ENCODE data around the gene LRRTM4. TPM values are rescaled to one million over a fixed set of nuclear protein-coding genes. Genes with fewer than 3 reads are reported as not detected.

LRRTM4 gene
- total and polyA plus RNA-seq, 8 donors: 0.15 to 1.3 (median 0.28) TPM; not detected in 1

DNA sequence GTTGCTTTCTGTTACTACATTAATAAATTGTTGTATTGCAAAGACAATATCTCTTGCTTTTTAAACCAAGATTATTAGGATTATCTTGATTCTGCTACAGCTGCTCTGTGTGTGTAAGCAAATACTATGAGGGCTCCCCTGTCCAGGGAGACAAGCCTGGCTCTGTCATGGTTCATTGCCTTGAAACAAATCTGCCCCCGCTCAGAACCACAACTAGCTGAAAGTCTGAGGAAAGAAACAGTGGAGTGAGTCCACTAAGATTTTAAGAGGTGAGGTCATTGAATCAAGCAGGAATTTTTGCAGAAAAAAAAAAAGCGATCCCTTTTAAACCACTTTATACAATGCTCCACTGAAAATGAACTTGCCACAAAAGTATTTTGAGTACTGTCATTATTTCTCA is 30.8 kb upstream of the LRRTM4 start:
- no peaks in the 10 kb centered on the region for H3K27me3 ChIP-seq
- FAIRE-seq (no peak), ATAC-seq (no peak), DNase-seq (no peak)
- no peak overlapping the region for H3K27ac ChIP-seq
- H3K9me3 ChIP-seq: no peaks in the 10 kb centered on the region
- TF ChIP-seq, protein P1, sequence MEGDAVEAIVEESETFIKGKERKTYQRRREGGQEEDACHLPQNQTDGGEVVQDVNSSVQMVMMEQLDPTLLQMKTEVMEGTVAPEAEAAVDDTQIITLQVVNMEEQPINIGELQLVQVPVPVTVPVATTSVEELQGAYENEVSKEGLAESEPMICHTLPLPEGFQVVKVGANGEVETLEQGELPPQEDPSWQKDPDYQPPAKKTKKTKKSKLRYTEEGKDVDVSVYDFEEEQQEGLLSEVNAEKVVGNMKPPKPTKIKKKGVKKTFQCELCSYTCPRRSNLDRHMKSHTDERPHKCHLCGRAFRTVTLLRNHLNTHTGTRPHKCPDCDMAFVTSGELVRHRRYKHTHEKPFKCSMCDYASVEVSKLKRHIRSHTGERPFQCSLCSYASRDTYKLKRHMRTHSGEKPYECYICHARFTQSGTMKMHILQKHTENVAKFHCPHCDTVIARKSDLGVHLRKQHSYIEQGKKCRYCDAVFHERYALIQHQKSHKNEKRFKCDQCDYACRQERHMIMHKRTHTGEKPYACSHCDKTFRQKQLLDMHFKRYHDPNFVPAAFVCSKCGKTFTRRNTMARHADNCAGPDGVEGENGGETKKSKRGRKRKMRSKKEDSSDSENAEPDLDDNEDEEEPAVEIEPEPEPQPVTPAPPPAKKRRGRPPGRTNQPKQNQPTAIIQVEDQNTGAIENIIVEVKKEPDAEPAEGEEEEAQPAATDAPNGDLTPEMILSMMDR (IDR thresholded peaks at IDR 0.05): no peak
- H3K4me1 ChIP-seq: no peaks in the 10 kb centered on the region
- 83 to 94% methylated on average over 2 of the region's 2 CpGs for WGBS, 2 donors
- H3K4me3 ChIP-seq: no peak overlapping the region
- H3K36me3 ChIP-seq: no peaks in the 10 kb centered on the region
- intact Hi-C loops (cut with DNase I): no loop called here

DNA sequence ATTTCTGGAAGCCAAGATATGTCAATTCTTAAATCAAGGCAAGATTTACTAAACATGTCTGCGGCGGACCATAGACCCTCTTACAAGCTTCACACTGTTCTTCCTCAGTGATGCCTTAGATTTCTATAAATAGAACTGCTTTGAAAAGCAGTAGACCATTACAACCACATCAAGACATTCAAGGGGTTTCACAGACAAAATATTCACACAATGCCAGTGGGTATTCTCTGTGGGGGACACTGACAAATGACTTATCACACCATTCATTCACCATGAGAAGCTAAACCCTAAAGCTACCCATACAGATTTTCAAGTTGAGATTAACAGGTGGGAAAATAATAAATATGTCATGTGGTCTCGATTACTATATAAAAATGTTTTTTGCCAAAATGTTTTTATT is 15.9 kb upstream of the LRRTM4 start:
- intact Hi-C loops (cut with DNase I): no loop called here
- FAIRE-seq (no peak), ATAC-seq (no peak), DNase-seq (no peak)
- Histone ChIP-seq H3K36me3 (no peaks in the 10 kb centered on the region), H3K27ac (no peak overlapping the region), H3K4me3 (no peak overlapping the region), H3K9me3 (no peaks in the 10 kb centered on the region), H3K4me1 (no peaks in the 10 kb centered on the region), H3K27me3 (no peaks in the 10 kb centered on the region)
- WGBS, 2 donors: 68 to 85% methylated on average over 3 of the region's 3 CpGs
- TF ChIP-seq, protein P1 (IDR thresholded peaks at IDR 0.05): no peak

DNA sequence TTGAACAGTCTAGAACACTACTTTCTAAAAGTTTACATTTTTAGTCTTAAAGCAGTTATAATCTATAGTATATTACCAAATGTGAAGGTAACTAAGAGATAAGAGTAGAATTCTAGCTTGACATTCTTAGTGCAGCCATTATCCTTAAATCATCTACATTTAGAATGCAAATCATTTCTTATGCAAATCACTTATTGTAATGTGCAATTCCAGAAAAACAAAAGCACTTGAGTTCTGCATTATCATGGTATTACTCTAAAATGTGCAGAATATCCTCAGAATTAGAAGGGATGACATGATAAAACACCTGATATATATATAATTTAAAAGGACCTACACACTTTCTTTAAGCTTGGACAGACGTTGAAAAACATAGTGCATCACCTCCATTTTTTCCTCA is 712 bp upstream of the LRRTM4 start:
- FAIRE-seq: no peak
- TF ChIP-seq, protein P1 (IDR thresholded peaks at IDR 0.05): no peak
- Histone ChIP-seq H3K36me3 (no peaks in the 10 kb centered on the region), H3K27ac (no peak overlapping the region), H3K4me3 (no peak overlapping the region), H3K27me3 (peaks cover 0 to 5% (median 0%) of the 10 kb centered on the region in 4 donors), H3K4me1 (no peaks in the 10 kb centered on the region), H3K9me3 (no peaks in the 10 kb centered on the region)
- intact Hi-C loops (cut with DNase I): no loop called here
- 43 to 50% methylated on average over 1 of the region's 1 CpG for WGBS, 2 donors
- no peak for DNase-seq
- no peak for ATAC-seq

DNA sequence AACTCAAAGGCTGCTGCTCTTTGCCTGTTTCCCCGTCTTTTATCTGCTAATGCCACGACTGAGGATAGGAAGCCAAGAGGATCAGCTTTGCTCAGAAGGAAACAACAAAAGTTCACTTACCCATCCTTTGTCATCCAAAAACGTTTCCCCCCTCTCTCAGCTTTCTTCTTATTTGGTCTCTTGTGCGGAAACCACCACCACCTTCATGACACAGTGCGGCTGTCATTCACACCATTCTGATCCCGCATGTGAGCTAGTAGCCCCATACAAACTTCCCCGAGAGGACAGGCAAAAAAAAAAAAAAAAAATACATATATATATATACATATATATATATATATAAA is 656 bp downstream of the LRRTM4 start:
- DNase-seq (no peak), FAIRE-seq (no peak), ATAC-seq (no peak)
- H3K4me3 ChIP-seq: no peak overlapping the region
- intact Hi-C loops (cut with DNase I): no loop called here
- 34 to 46% methylated on average over 7 of the region's 7 CpGs for WGBS, 2 donors
- H3K27me3 ChIP-seq: peaks cover 0 to 5% (median 0%) of the 10 kb centered on the region in 4 donors
- H3K4me1 ChIP-seq: no peaks in the 10 kb centered on the region
- H3K9me3 ChIP-seq: no peaks in the 10 kb centered on the region
- no peak overlapping the region for H3K27ac ChIP-seq
- TF ChIP-seq, protein P1 (IDR thresholded peaks at IDR 0.05): no peak
- no peaks in the 10 kb centered on the region for H3K36me3 ChIP-seq

DNA sequence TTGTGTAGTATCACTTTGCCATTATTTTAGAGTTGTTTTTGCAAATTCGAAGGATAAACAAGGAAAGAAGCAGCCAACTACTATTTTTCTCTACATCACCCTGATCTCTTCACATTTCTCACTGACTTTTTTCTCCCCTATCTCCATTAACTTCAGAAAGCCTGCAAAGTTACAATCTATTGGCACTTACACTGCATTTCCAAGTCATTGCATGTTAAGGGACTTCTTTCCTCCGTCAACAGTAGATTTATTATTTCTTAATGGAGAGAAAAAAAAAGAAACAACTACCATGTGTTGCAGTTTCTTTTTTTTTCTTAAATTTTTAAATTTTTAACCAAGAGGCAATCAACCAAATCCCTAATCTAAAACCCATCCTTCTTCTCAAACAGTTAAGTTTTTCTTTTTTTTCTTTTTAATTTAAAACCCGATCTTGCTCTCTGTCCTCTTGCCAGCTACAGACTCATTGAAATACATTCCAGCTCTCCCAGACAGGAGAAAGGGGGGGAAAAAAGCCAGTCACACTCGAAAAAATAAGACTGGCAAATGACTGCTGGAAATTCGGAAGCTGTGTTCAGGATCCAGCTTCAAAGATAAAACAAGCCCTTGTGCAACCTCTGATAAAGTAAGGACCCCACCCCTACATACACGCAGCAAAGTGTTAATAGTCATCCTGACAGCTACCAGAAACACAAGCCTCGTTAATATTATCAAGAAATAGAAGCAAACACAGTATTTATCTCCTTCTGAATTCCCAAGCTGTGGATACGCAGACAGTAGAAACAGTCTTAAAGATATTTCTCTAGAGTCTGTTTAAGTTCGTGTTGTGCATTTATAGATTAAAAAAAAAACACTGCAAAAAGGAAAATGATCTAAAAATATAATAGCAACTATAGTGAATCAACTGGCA is 1.3 kb downstream of the LRRTM4 start:
- Histone ChIP-seq H3K36me3 (no peaks in the 10 kb centered on the region), H3K27me3 (peaks cover 0 to 5% (median 0%) of the 10 kb centered on the region in 4 donors), H3K9me3 (no peaks in the 10 kb centered on the region), H3K27ac (no peak overlapping the region), H3K4me3 (no peak overlapping the region), H3K4me1 (no peaks in the 10 kb centered on the region)
- WGBS, 2 donors: 7 to 9% methylated on average over 9 of the region's 9 CpGs
- intact Hi-C loops (cut with DNase I): no loop called here
- DNase-seq: no peak
- TF ChIP-seq, protein P1 (IDR thresholded peaks at IDR 0.05): no peak
- ATAC-seq: peak in 1 of 4 donors; percentile 42
- FAIRE-seq: no peak

Data from pancreas (tissue), 10 donors.